HG03159 (cell line): ENCODE measurements around the gene ASAP2.
"Not testable (repeated sequence)": the region's sequence is repeated elsewhere in the genome, so short reads cannot be mapped to it uniquely, and the experiment has no call there.

Source experiments
- ATAC-seq: cut with Tn5 transposase; IDR thresholded peaks from one replicate; pipeline ENCODE4 v1.9.1; 2021; ENCODE audit warnings: mild to moderate bottlenecking, moderate library complexity; ENCODE audit not compliant: unreplicated experiment

The ASAP2 gene

DNA sequence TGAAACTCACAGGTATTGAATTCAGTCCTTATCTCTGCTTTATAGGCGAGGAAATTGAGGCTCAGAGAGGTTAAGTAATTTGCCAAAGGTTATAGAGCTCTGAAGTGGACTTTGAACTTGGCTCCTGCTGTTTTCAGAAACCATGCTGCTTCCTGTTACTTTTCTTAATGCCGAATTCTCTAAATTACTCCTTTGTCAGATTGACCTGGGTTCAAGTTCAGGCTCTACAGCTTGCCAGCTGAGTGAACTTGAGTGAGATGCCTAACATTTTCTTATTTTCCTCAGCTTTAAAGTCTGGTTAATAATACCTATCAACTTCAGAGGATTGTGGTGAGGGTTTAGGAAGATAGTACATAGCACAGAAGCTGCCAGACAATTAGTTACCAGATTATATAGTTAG lies 3.4 kb downstream of the ASAP2 start:
- ATAC-seq: no peak

- no peak for ATAC-seq
Measured at GRCh38 chr2:9211496-9211895, 4.9 kb downstream of the ASAP2 start.

GRCh38 chr2:9212010-9212635 lies 5.5 kb downstream of the ASAP2 start:
- ATAC-seq: no peak

GRCh38 chr2:9212661-9213411 lies 6.2 kb downstream of the ASAP2 start:
- ATAC-seq: no peak

GRCh38 chr2:9213477-9214051 lies 7.0 kb downstream of the ASAP2 start:
- no peak for ATAC-seq

DNA sequence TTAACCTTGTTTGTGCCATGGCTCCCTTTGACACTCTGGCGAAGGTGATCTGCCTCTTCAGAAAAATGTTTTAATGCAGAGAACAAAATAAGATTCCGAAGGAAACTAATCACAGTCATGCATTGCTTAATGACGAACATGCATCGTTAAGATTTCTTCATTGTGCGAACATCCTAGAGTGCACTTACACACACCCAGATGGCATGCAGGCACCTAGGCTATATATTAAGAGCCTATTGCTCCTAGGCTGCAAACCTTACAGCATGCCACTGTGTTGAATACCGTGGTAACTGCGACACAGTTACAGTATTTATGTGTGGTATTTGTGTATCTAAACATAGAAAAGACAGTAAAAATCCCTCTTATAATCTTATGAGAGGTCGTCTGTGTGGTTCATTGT lies 8.3 kb downstream of the ASAP2 start:
- no peak for ATAC-seq

DNA sequence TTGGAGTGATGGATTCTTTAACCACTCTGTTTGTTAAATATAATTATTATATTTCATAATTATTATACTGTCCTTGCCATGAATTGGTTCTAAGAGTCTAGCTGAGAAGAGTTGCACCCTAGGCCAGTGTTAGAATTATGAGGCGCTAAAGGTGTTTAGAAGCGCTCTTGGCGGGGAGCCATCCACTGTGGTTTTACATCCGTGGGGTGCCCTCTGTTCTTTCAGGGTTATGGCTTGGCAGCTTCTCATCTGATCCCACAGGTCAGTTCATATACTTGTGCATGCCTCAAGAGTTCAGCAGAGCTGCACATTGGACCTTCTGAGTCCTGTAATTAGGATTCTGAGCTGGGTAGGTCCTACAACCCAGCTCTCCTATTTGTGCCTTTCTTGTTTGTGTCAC lies 9.1 kb downstream of the ASAP2 start:
- ATAC-seq: no peak

DNA sequence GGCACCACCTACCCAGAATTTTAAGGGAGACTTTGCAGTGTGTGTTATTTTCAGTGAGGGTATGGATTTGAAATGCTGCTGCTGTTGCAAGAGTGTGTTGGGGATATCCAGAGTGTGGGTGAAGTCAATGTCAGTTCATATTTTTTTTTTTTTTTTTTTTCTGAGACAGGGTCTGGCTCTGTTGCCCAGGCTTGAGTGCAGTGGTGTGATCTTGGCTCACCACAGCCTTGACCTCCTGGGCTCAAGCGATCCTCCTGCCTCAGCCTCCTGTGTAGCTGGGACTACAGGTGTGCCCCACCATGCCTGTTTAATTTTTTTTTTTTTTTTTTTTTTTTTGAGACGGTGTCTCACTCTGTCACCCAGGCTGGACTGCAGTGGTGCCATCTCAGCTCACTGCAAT lies 9.5 kb downstream of the ASAP2 start:
- not testable (repeated sequence) for ATAC-seq

GRCh38 chr2:9217838-9218770 lies 11.5 kb downstream of the ASAP2 start:
- no peak for ATAC-seq

- no peak for ATAC-seq
Measured at GRCh38 chr2:9219027-9219445, 12.4 kb downstream of the ASAP2 start.

DNA sequence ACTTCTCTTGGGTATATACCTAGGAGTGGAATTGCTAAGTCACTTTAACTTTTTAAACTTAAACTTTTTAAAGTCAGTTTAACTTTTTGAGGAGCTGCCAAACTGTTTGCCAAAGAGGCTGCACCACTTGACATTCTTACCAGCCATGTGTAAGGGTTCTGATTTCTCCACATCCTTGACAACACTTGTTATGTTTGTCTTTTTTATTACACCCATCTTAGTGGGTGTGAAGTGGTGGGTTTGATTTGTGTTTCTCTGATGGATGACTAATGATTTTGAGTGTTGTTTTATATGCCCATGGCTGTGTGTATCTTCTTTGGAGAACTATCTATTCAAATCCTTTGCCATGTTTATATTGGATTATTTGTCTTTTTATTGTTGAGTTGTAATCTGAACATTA lies 13.6 kb downstream of the ASAP2 start:
- ATAC-seq: no peak

GRCh38 chr2:9221223-9221622 lies 14.6 kb downstream of the ASAP2 start:
- no peak for ATAC-seq

- no peak for ATAC-seq
Measured at GRCh38 chr2:9222239-9222892, 15.8 kb downstream of the ASAP2 start.

- no peak for ATAC-seq
Measured at GRCh38 chr2:9222893-9223287, 16.3 kb downstream of the ASAP2 start.

GRCh38 chr2:9225806-9226205 lies 19.2 kb downstream of the ASAP2 start:
- ATAC-seq: no peak

DNA sequence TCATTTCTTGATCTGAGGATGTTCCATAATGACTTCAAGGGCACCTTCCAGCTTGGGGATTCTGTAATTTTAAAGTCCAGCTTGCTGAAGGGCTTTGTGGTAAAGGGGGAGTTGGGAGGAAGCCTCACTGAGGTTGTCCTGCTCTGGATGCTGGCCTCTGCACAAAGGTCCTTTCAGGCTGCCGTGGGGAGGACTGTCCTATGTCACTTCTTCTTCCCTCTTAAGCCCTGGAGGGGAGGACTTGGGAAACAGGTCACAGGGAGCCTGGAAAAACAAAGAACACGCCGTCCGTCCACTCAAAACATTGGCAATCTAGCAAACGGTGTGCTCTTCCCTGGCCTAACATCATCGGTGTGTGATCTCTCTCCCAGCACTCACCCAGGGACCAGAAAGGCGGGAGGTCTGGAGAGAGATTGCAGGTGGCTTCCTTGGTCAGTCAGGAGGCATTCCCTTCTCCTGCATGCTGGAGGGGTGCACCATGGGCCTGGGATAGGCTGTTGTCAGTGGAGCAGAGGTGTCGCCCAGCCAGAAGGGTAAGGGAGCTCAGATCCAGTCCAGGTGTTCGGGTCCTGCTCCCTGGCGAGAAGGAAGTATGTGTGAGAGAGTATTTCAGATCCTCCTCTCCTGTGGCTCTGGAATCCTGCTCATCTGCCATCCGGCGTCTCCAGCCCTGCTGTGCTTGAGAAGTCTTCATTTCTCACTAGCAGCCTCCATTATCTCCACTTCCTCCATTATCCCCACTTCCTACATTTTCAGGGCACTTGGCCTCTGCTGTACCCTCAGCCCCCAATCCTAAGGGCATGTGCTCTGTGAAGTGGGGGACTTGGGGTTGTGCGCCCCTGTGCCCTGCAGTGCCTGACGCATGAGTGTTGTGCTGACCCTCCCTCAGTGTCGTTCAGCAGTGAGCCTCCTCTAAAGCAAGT lies 20.1 kb downstream of the ASAP2 start:
- ATAC-seq: no peak

DNA sequence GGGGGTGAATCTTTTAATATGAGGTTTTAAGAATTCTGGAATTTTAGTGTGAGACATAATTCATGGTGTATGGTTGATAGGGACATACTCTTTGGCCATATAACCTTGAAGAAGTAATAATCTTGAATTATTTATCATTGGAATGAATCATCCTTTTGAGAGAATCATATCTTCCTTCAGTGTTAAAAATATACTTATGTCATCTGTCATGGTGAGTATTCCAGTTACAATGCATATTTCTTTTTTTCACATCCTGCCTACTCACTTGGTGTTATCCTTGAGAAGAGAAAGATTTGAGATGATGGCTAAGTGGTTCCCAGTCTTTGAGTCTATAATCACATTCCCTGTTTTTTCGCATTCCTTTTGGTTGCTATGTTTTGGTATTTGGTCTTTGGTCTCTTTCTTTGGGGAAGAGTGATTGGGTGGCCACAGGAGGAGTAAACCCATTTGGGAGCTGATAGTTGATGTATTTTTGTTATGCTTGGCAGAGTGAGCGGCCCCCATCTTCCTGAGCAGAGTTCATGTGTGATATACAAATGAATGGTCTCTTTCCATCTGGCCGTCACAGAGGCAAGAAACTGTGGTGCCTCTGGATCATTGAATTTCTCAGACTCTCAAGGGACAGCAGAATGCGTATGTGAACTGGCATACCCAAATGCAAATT lies 21.6 kb downstream of the ASAP2 start:
- no peak for ATAC-seq

DNA sequence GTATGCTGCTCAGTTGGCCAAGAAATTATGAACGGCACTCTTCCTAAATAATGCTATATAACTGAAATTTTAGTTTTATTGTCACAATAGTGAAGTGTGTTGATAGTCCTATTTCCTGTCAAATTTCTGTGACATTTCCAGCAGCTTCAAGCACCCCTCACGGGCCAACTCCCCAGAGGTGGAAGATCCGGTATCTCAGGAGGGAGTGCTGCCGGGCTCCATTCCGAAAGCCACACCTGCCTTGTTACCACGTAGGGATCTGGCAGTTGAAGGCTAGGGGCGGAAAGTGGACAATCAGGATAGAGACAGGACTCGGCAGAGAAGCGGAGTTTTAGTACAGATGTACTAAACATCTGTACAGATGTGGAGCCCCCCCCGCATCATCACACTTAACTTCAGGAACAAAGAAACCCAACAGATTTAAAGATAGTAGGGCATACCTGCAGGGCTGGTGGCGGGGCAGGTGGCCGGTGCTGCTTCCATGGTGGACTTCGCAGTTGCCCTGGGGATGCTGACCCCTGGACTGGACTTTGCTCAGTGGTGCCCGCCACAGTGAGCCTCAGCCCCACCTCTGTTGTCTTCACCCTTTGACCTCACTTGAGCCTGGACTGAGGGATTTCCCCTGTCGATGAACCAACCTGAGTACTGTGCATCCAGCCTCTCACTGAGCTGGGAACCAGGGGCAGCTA lies 22.3 kb downstream of the ASAP2 start:
- no peak for ATAC-seq

DNA sequence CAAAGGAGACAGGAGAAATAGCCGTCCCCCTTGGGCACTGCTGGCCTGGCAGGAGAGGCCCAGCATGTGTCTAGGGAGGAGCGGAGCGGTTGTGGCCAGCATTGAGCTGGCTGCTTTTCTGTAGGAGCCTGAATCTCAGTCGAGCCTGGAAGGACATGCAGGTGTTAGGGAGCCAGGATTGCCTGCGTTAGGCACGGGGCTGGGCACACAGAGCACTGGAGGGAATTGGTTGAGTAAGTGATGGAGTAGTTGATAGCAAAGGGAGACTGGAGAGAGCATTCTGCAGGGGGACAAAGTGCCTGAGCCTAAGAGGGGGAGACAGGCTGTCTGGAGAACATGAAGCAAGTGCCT lies 22.8 kb downstream of the ASAP2 start:
- no peak for ATAC-seq
